GM19452 (cell line): ENCODE measurements around the gene RNF182.
"Not testable (repeated sequence)": the region's sequence is repeated elsewhere in the genome, so short reads cannot be mapped to it uniquely, and the experiment has no call there.

ENCODE experiments used
- ATAC-seq: cut with Tn5 transposase; IDR thresholded peaks from one replicate; pipeline ENCODE4 v1.9.1; 2021; ENCODE audit not compliant: unreplicated experiment

RNF182 gene, protein sequence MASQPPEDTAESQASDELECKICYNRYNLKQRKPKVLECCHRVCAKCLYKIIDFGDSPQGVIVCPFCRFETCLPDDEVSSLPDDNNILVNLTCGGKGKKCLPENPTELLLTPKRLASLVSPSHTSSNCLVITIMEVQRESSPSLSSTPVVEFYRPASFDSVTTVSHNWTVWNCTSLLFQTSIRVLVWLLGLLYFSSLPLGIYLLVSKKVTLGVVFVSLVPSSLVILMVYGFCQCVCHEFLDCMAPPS

GRCh38 chr6:13924949-13925881 lies at the start of gene RNF182:
TSS of gene RNF182 (plus strand) at chr6:13924952. CDS start at chr6:13977120, 52,168 bp downstream.
- no peak for ATAC-seq

DNA sequence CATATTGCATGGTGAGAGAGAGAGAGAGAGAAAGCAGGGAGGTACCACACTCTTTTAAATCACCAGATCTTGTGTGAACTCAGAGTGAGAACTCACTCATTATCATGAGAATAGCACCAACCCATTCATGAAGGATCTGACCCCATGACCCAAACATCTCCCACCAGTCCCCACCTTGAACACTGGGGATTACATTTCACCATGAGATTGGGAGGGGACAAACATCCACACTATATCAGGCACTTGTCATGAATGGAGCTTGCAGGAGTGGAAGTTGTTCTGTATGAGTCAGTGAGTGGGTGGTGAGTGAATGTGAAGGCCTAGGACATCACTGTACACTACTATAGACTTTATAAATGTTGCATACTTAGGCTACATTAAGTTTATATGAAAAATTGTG lies 47.7 kb upstream of the RNF182 start:
- no peak for ATAC-seq

DNA sequence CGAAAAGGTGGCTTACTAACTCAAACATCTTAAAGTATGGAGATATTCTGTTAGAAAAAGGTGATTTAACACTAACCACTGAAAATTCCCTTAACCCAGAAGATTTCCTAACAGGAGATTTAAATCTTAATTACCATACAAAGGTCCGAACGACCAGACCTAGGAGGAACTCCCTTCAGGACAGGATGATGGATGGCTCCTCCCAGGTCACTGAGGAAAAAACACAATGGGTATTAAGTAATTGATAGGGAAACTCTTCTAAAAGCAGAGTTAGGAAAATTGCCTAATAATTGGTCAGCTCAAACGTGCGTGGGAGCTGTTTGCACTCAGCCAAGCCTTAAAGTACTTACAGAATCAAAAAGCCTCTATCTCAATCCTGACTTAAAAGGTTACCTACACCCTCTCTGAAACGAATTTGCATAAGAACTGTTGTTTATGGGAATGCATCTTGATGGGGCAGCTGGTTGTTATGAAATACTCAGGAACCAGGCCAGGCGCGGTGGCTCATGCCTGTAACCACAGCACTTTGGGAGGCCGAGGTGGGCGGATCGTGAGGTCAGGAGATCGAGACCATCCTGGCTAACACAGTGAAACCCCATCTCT lies 44.6 kb upstream of the RNF182 start:
- not testable (repeated sequence) for ATAC-seq

DNA sequence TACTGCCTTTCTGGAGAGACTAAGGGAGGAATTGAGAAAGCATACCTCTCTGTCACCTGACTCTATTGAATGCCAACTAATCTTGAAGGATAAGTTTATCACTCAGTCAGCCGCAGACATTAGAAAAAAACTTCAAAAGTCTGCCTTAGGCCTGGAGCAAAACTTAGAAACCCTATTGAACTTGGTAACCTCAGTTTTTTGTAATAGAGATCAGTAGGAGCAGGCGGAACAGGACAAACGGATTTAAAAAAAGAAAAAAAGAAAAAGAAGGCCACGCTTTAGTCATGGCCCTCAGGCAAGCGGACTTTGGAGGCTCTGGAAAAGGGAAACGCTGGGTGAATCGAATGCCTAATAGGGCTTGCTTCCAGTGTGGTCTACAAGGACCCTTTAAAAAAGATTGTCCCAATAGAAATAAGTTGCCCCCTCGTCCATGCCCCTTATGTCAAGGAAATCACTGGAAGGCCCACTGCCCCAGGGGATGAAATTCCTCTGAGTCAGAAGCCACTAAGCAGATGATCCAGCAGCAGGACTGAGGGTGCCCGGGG lies 43.1 kb upstream of the RNF182 start:
- ATAC-seq: no peak

DNA sequence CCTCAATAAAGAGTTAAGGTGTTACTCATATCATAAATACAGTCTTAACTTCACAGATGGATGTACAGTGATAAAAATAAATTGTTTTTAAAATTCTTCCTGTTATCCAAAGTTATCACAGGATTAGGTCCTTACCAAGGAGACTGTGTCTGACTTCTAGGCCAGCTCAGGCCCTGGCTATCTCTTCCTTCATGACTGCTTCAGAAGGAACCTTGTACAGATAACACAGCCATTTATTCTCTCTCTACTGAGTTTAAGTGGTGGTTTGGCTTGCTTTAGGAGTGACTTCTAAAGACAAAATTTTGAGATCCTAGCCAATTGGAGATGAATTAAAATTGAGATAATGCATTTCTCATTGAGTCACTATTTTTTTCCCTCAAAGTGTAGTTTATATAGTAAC lies 40.8 kb upstream of the RNF182 start:
- no peak for ATAC-seq

DNA sequence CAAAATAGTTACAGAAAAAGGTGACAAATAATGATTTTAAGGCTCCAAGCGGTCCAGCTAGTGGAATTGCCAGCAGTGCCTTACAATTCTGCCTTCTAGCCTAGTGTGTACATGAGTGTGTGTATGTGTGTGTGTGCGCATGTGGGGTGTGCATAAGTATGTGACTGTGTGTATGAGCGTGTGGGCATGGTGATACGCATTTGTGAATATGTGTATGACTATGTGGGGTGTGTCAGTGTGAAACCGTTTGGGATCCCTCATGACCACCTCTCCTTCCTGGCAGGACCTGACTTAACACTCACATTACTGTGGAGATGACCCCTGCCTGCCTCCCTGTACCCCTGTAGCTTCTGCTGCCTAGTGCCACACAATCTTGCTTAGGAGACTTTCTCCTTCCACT lies 40.4 kb upstream of the RNF182 start:
- ATAC-seq: no peak

DNA sequence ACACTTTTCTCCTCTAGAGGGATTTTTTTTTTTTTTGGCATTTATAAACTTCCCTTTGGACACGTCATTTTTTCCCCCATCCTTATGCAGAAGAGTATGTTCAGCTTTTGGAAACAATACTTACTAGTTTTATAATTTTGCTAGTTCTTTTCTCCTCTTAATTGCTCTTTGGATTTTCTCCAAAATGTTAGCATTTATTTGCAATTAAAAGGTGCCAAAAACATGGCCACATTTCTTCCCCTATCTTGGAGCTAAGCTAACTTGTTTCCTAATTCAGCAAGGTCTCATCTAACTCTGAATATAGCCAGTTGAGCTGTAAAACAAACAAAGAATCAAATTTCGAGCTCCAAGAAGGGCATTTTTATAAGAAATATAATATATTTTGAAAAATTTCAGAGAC lies 39.2 kb upstream of the RNF182 start:
- no peak for ATAC-seq

DNA sequence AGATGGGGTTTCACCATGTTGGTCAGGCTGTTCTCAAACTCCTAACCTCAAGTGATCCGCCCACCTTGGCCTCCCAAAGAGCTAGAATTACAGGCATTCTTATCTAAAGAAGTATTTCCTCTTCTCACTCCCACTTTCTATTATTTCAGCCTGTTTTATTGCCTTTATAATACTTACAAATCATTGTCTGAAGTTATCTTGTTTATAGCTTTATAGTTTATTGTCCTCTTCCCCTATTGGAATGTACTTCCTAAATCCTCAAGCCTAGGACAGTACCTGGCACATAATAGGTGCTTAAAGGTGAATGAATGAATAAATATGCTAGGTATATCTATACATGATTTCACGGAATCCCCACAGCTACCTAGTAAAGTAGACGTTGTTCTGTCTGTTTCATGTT lies 37.8 kb upstream of the RNF182 start:
- no peak for ATAC-seq

GRCh38 chr6:13892017-13892645 lies 32.6 kb upstream of the RNF182 start:
- ATAC-seq: no peak

DNA sequence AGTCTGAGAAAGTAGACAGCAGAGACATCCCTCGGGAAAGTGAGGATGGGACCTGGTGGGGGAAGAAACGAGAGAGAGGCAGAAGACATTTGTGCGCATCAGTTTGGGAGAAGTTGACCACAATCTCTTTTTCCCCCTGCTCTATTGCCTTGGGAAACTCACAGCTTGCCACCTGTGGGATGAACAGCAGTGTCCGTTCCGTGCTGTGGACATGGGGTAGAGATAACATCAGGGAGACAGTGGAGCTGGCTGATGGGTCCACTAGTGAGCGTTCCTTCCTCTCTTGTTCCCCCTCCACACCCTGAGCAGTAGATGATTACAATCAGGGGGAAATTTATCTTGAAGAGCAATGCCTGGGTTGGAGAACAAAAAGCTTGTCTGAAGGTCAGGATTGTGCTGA lies 21.8 kb upstream of the RNF182 start:
- ATAC-seq: no peak

- ATAC-seq: no peak
Observed at GRCh38 chr6:13903364-13903763, 21.4 kb upstream of the RNF182 start.

DNA sequence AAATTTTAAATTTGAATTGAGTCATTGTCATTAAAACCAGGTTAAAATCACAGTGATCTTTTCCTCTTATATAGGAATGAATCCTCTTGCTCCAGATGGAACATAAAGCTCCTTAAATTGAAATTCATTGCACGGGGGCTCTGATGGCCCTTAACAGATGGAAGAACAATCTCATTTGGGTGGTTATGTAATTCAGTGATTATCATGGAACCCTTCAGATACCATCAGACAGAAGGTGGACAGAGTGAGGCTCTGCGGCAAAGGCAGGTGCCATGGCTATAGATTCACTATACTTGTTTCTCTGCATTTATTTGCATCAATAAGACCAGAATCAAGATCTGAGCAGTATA lies 17.8 kb upstream of the RNF182 start:
- ATAC-seq: no peak

- ATAC-seq: no peak
Observed at GRCh38 chr6:13907614-13908215, 17.0 kb upstream of the RNF182 start.

DNA sequence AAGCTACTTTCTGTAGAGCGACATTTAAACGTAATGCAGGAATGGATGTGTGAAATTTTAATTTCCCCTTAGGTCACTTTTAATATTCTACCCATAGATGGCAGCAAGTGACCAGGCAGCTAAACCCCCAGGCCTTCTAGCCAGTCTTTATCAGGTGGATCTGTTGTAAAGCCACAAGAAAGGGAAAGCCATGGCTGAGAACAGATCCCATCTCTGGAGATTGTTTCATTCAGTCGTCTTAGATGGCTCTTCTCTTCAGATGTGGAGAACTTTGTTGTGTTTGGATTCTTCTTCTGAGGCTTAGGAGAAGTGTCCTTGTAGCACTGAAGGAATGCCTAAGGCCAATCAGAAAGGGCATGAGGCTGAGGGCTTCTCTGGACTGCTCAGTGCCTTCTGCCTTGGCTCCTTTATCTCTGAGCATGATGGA lies 15.8 kb upstream of the RNF182 start:
- no peak for ATAC-seq

GRCh38 chr6:13910443-13910842 lies 14.3 kb upstream of the RNF182 start:
- no peak for ATAC-seq

GRCh38 chr6:13911337-13911736 lies 13.4 kb upstream of the RNF182 start:
- no peak for ATAC-seq

GRCh38 chr6:13913226-13914001 lies 11.3 kb upstream of the RNF182 start:
- no peak for ATAC-seq

GRCh38 chr6:13914351-13914750 lies 10.4 kb upstream of the RNF182 start:
- no peak for ATAC-seq

- ATAC-seq: no peak
Observed at GRCh38 chr6:13915561-13916229, 9.1 kb upstream of the RNF182 start.
